HG02852 (cell line): ENCODE data around the gene FAAP100.

Experiments
- ATAC-seq: cut with Tn5 transposase; IDR thresholded peaks from one replicate; pipeline ENCODE4 v1.9.1; 2021; ENCODE audit warnings: mild to moderate bottlenecking, moderate library complexity; ENCODE audit not compliant: unreplicated experiment

The FAAP100 gene

GRCh38 chr17:81491181-81491581, 61.0 kb downstream of the FAAP100 start:
- no peak for ATAC-seq

- ATAC-seq: no peak
These were observed 61.9 kb downstream of the FAAP100 start for GRCh38 chr17:81489998-81490992.
